ENCODE data around the gene NKX3-2. TPM values are rescaled to one million over a fixed set of nuclear protein-coding genes. Genes with fewer than 3 reads are reported as not detected.
A peak's percentile ranks its signal among the peaks of the same experiment; 100 is the strongest.

NKX3-2 gene
- total RNA-seq, 4 donors from 2014 or later, result 3.8 to 19.5 (median 5.1) TPM

DNA sequence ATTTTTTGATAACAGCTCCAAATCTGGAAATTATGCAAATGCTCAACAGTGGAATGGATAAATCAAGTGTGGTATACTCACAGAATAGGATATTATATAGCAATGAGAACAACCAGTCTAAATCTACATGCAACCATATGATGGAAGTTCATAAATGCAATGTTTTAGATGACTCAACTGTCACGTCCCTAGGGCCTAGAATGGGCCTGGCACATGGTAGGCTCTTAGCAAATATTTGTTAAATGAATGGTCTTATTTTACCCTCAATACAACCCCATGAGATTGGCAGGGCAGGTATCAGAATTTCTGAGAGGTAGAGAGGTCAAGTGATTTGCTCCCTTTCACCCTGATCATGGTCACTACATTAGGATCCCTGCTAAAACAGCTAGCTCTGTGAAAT is 14.6 kb upstream of the NKX3-2 start:
- no peak overlapping the region for H3K4me3 ChIP-seq
- no peaks in the 10 kb centered on the region for H3K4me1 ChIP-seq
- TF ChIP-seq, protein P1, sequence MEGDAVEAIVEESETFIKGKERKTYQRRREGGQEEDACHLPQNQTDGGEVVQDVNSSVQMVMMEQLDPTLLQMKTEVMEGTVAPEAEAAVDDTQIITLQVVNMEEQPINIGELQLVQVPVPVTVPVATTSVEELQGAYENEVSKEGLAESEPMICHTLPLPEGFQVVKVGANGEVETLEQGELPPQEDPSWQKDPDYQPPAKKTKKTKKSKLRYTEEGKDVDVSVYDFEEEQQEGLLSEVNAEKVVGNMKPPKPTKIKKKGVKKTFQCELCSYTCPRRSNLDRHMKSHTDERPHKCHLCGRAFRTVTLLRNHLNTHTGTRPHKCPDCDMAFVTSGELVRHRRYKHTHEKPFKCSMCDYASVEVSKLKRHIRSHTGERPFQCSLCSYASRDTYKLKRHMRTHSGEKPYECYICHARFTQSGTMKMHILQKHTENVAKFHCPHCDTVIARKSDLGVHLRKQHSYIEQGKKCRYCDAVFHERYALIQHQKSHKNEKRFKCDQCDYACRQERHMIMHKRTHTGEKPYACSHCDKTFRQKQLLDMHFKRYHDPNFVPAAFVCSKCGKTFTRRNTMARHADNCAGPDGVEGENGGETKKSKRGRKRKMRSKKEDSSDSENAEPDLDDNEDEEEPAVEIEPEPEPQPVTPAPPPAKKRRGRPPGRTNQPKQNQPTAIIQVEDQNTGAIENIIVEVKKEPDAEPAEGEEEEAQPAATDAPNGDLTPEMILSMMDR (IDR thresholded peaks at IDR 0.05), result no peak
- TF ChIP-seq EP300 (IDR thresholded peaks at IDR 0.05; ENCODE audit: low read depth) (no peak), POLR2AphosphoS5 (IDR thresholded peaks at IDR 0.05) (no peak), POLR2A (IDR thresholded peaks at IDR 0.05) (no peak)
- intact Hi-C loops (cut with DNase I; ENCODE audit: low total_unique reads), result no loop called here
- no peaks in the 10 kb centered on the region for H3K36me3 ChIP-seq
- H3K27me3 ChIP-seq, result peaks cover 4% of the 10 kb centered on the region
- no peak overlapping the region for H3K27ac ChIP-seq
- WGBS, 2 donors (ENCODE audit: low coverage in 1 of 2), result 67% methylated on average over 1 of the region's 1 CpG; no CpG with 5 or more reads in 1 of the 2 donors
- no peak for DNase-seq
- in situ Hi-C loops (cut with MboI; ENCODE audit: low pct_ligation_motif_present in 1 of 4, low pct_unique_long_range_greater_than_20kb in 1 of 4, low sequenced_read_pairs in 3 of 4), result loop anchor here in 3 of 4 donors (10.0 to 25.0 kb wide), 2 partner anchors 822 to 824 kb away; no protein-coding TSS in a partner anchor
- H3K9me3 ChIP-seq, result no peaks in the 10 kb centered on the region

DNA sequence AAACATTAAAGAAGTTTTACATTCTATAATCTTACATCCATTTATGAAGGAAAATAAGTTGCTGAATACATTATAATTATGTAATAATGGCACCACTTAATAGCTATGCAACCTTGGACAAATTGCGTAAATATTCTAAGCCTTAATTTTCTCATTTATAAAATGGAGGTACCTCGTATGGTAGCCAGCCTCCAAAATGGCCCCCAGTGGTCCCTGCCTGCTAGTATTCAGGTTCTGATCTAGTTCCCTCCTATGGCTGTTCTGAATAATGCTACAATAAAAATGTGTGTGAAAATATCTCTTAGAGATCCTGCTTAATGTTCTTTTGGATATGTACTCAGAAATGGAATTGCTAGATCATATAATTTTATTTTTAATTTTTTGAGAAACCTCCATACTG is 11.0 kb upstream of the NKX3-2 start:
- intact Hi-C loops (cut with DNase I; ENCODE audit: low total_unique reads), result no loop called here
- no peaks in the 10 kb centered on the region for H3K9me3 ChIP-seq
- TF ChIP-seq, protein P1 (IDR thresholded peaks at IDR 0.05), result no peak
- no peak overlapping the region for H3K27ac ChIP-seq
- DNase-seq, result no peak
- in situ Hi-C loops (cut with MboI; ENCODE audit: low pct_ligation_motif_present in 1 of 4, low pct_unique_long_range_greater_than_20kb in 1 of 4, low sequenced_read_pairs in 3 of 4), result loop anchor here in 3 of 4 donors (10.0 to 25.0 kb wide), 2 partner anchors 818 to 821 kb away; no protein-coding TSS in a partner anchor
- 69 to 82% methylated on average over 2 of the region's 2 CpGs for WGBS, 2 donors (ENCODE audit: low coverage in 1 of 2)
- H3K4me3 ChIP-seq, result no peak overlapping the region
- peaks cover 23% of the 10 kb centered on the region for H3K27me3 ChIP-seq
- no peaks in the 10 kb centered on the region for H3K36me3 ChIP-seq
- no peaks in the 10 kb centered on the region for H3K4me1 ChIP-seq

DNA sequence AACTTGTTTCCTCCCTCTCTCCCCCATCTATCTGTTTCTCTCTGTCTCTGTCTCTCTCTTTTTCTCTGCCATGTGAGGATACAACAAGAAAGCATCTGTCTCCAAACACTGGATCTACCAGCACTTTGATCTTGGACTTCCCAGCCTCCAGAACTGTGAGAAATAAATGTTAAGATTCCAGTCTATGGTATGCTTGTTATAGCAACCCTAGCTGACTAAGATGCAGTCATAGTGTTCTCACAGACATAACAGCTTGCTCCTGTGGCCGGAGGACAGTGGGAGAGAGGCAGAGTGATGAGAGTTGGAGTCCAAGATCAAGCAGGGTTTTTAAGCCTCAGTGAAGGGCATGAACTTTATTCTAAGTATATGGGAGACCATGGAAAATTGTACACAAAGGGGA is 8.8 kb upstream of the NKX3-2 start:
- WGBS, 2 donors (ENCODE audit: low coverage in 1 of 2), result 67 to 80% methylated on average over 1 of the region's 1 CpG
- peaks cover 46% of the 10 kb centered on the region for H3K27me3 ChIP-seq
- no peak overlapping the region for H3K27ac ChIP-seq
- no peak for TF ChIP-seq POLR2A (IDR thresholded peaks at IDR 0.05)
- TF ChIP-seq, protein P1 (IDR thresholded peaks at IDR 0.05), result no peak
- TF ChIP-seq EP300 (IDR thresholded peaks at IDR 0.05; ENCODE audit: low read depth), result no peak
- H3K9me3 ChIP-seq, result no peaks in the 10 kb centered on the region
- intact Hi-C loops (cut with DNase I; ENCODE audit: low total_unique reads), result loop anchor here (5.0 kb wide), 1 partner anchor 821 kb away; no protein-coding TSS in a partner anchor
- H3K4me3 ChIP-seq, result no peak overlapping the region
- peaks cover 0 to 13% (median 8%) of the 10 kb centered on the region in 4 donors for H3K4me1 ChIP-seq
- in situ Hi-C loops (cut with MboI; ENCODE audit: low pct_ligation_motif_present in 1 of 4, low pct_unique_long_range_greater_than_20kb in 1 of 4, low sequenced_read_pairs in 3 of 4), result loop anchor here in 3 of 4 donors (10.0 to 25.0 kb wide), 2 partner anchors 816 to 818 kb away; no protein-coding TSS in a partner anchor
- DNase-seq, result no peak
- H3K36me3 ChIP-seq, result no peaks in the 10 kb centered on the region

DNA sequence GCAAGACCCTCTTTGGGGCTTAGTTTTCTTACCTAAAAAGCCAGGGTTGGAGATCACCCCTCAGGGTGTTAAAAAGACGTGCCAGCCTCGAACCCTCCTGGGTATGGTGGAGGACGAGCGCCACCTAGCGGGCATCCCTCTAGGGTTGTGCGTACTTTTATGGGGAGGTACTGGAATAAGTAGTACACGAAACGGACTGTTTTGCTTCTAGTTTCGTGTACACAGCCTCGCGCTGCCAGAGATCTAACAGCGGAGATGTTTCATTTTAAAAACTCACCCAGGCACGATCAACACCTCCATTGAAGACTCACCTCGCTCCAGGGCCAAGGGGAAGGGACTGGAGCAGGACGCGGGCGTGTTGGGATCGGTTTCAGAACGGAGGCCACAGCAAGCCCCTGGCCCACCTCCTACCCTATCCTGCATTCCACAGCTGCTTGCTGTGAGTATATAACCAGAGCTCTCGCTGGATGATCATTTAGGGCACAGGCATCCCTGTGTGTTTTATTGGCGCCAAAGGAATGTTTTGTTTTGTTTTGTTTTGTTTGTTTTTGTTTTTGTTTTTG is 4.8 kb upstream of the NKX3-2 start:
- peak; percentile 86 for DNase-seq
- Histone ChIP-seq H3K36me3 (no peaks in the 10 kb centered on the region), H3K4me1 (peaks cover 0 to 45% (median 28%) of the 10 kb centered on the region in 4 donors), H3K4me3 (peak overlapping the region in 3 of 4 donors; percentile 13 to 33 (median 28)), H3K27ac (peak overlapping the region in 1 of 4 donors; percentile 33), H3K9me3 (no peaks in the 10 kb centered on the region), H3K27me3 (peaks cover 82% of the 10 kb centered on the region)
- no peak for TF ChIP-seq POLR2A (IDR thresholded peaks at IDR 0.05)
- TF ChIP-seq, protein P1 (IDR thresholded peaks at IDR 0.05), result peak; percentile 89 to 93 (median 90)
- WGBS, 2 donors (ENCODE audit: low coverage in 1 of 2), result 11 to 40% methylated on average over 1 to 21 of the region's 21 CpGs
- in situ Hi-C loops (cut with MboI; ENCODE audit: low pct_ligation_motif_present in 1 of 4, low pct_unique_long_range_greater_than_20kb in 1 of 4, low sequenced_read_pairs in 3 of 4) (loop anchor here in 2 of 4 donors (10.0 kb wide), 2 partner anchors 694 to 814 kb away; no protein-coding TSS in a partner anchor), intact Hi-C loops (cut with DNase I; ENCODE audit: low total_unique reads) (loop anchor here (2.0 to 10.0 kb wide), 4 partner anchors 154 to 697 kb away; no protein-coding TSS in a partner anchor)
